Aorta (tissue), 5 donors: ENCODE results near the gene STRIP2. TPM values are rescaled to one million over a fixed set of nuclear protein-coding genes. Genes with fewer than 3 reads are reported as not detected.
A peak's percentile ranks its signal among the peaks of the same experiment; 100 is the strongest.

Source experiments
- ATAC-seq: fragments of 200-7000 bp; cut with Tn5 transposase; one replicate; pipeline ENCODE4 v1.9.1; 2022; ENCODE audit warnings: moderate library complexity; ENCODE audit not compliant: low FRiP score
- DNase-seq, 2 donors: peaks; one replicate each; pipeline ENCODE4 v3.0.0-alpha.2; 2020
- H3K27ac ChIP-seq, 2 donors: one replicate each; pipeline ENCODE4 v1.5.1; 2013; ENCODE audit warnings: low read length in 2 of 2, mild to moderate bottlenecking in 2 of 2, moderate library complexity in 2 of 2, control low read depth in 1 of 2, inconsistent platforms in 1 of 2, low read depth in 1 of 2
- H3K27me3 ChIP-seq, 2 donors: one replicate each; pipeline ENCODE4 v1.6.1; 2013; ENCODE audit warnings: control low read depth in 1 of 2, low read length in 1 of 2, mild to moderate bottlenecking in 1 of 2, moderate library complexity in 1 of 2; ENCODE audit not compliant: insufficient read depth in 2 of 2, control insufficient read depth in 1 of 2
- H3K36me3 ChIP-seq, 2 donors: one replicate each; pipeline ENCODE4 v1.6.1; 2013; ENCODE audit warnings: control low read depth in 1 of 2, low read length in 1 of 2, mild to moderate bottlenecking in 1 of 2; ENCODE audit not compliant: insufficient read depth in 2 of 2, control insufficient read depth in 1 of 2
- H3K4me1 ChIP-seq, 2 donors: one replicate each; pipeline ENCODE4 v1.6.1; 2013; ENCODE audit warnings: low read length in 2 of 2, control low read depth in 1 of 2, mild to moderate bottlenecking in 1 of 2, moderate library complexity in 1 of 2; ENCODE audit not compliant: insufficient read depth in 2 of 2, control insufficient read depth in 1 of 2
- H3K4me3 ChIP-seq, 2 donors: one replicate each; pipeline ENCODE4 v1.5.1; 2013; ENCODE audit warnings: low read length in 2 of 2, control low read depth in 1 of 2, mild to moderate bottlenecking in 1 of 2
- H3K9me3 ChIP-seq: one replicate; pipeline ENCODE4 v1.6.1; 2013; ENCODE audit warnings: mild to moderate bottlenecking, low read length; ENCODE audit not compliant: control insufficient read depth
- WGBS, 2 donors: extraction: QIAGEN DNeasy Blood & Tissue Kit; methylation state at CpG; one replicate each; pipeline ENCODE4 v1.1.7; 2013; 5-methylcytosine and 5-hydroxymethylcytosine counted together
- intact Hi-C, 2 donors: fragments of 100-400 bp; cut with DNase I; formaldehyde crosslinking; loops; one replicate each; pipeline versions ENCODE4 v1.14.2 to v1.15.0; 2022
- polyA plus RNA-seq, 2 donors: library from polyadenylated mRNA; stranded (reverse); fragments of 200-250 nt; gene quantifications; one replicate each; pipeline ENCODE4 v1.2.3, GENCODE V29; 2013
- total RNA-seq, 2 donors: library from RNA; stranded (reverse); fragmentation: NEBNext Ultra II Directional; extraction: Animal tissue kit (Norgen Biotek cat#: 25700); gene quantifications; one replicate each; pipeline ENCODE4 v1.2.1, GENCODE V29; 2021
- donor health status: healthy with polysubstance abuse.
- donor health status: Bipolar disorder and iron deficiency.
- donor health status: DM: no; HTN: no; CAD: no.
- donor health status: DM: no; HTN: no; CAD: no.
- donor health status: DM: yes; HTN: yes; CAD: no.

STRIP2 gene
- total and polyA plus RNA-seq, 4 donors: 0.10 to 1.3 (median 0.35) TPM

DNA sequence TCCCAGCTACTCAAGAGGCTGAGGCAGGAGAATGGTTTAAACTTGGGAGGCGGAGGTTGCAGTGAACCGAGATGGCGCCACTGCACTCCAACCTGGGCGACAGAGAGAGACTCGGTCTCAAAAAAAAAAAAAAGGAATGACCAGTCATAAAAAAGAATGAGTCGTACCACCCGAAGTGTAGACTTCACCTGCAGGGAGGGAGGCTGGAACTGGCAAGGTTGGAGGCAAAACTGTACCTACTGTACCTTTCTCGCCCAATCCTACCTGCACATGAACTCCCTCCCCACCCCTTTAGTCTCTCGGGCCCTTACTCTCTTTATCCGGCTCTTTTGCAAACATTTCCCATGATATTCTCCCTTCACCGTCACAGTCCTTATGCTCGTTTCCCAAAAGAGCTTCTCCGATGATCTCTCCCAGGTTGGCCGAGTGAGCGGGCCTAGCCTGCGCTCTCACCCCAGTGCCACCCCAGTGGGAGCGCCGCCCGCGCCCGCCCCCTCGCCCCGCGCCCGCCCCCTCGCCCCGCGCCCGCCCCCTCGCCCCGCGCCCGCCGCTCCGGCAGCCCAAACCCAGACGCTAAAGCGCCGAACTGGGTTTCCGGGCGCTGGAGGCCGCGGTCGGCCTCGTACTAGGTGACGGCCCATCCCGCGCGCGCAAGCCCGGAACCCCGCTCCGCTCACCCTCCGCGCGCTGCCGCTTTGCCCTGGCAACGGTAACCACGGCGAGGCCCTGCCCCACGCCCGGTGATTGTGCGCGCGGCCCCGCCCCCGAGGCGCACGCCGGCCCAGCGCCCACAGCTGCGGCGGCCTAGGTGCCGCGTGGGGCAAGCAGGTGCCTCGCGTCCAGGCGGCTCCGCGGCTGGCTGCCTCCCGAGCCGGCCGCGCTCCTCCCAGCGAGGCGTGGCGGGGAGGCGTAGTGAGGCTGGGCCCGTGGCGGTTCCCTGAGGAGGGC, 67.8 kb downstream of the STRIP2 start, which contains the start of gene SMKR1:
TSS of gene SMKR1 (plus strand) at position 772 of the 948 bp plus-strand sequence. CDS start 294 bp downstream, outside the sequence.
- Histone ChIP-seq H3K27ac (no peak within 1 kb of the TSS), H3K36me3 (no peaks in the 10 kb centered on the region), H3K27me3 (no peaks in the 10 kb centered on the region), H3K9me3 (no peaks in the 10 kb centered on the region), H3K4me1 (no peaks in the 10 kb centered on the region), H3K4me3 (peak within 1 kb of the TSS; percentile 7 to 44)
- intact Hi-C loops: no loop called here
- ATAC-seq (peak; percentile 85), DNase-seq (peak; percentile 85 to 87)
- 7 to 9% methylated on average over 46 to 89 of the region's 89 CpGs for WGBS, 2 donors

- Histone ChIP-seq H3K27me3 (no peaks in the 10 kb centered on the region), H3K9me3 (no peaks in the 10 kb centered on the region), H3K4me1 (no peaks in the 10 kb centered on the region), H3K36me3 (no peaks in the 10 kb centered on the region), H3K27ac (no peak overlapping the region), H3K4me3 (peak overlapping the region; percentile 7 to 44)
- intact Hi-C loops: no loop called here
- ATAC-seq (peak; percentile 40), DNase-seq (no peak)
- WGBS, 2 donors: 12 to 13% methylated on average over 54 to 58 of the region's 58 CpGs
These were observed 68.8 kb downstream of the STRIP2 start for GRCh38 chr7:129502708-129503685.

- no peaks in the 10 kb centered on the region for H3K36me3 ChIP-seq
- no peaks in the 10 kb centered on the region for H3K4me1 ChIP-seq
- WGBS, 2 donors: 94 to 97% methylated on average over 8 of the region's 8 CpGs
- no peak for DNase-seq
- intact Hi-C loops: no loop called here
- no peak for ATAC-seq
- H3K27ac ChIP-seq: no peak overlapping the region
- no peak overlapping the region for H3K4me3 ChIP-seq
- no peaks in the 10 kb centered on the region for H3K27me3 ChIP-seq
- no peaks in the 10 kb centered on the region for H3K9me3 ChIP-seq
These were observed 69.5 kb downstream of the STRIP2 start for GRCh38 chr7:129503725-129504124.

DNA sequence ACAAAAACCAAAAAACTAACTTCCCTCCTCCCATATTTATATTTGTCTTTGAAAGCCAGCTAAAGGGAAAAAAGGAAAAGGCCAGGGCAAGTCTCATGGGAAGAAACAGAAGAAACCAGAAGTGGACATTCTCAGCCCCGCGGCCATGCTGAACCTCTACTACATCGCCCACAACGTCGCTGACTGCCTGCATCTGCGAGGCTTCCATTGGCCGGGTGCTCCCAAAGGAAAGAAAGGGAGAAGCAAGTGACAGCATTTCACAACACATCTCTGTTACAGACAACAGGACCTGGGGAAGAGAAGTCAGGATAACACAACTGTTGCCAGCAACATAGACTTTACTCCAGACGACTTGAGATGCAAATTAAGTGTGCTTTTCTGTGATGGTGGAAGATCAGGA, 78.0 kb downstream of the STRIP2 start:
- H3K27ac ChIP-seq: no peak overlapping the region
- no peaks in the 10 kb centered on the region for H3K9me3 ChIP-seq
- H3K4me1 ChIP-seq: no peaks in the 10 kb centered on the region
- H3K4me3 ChIP-seq: no peak overlapping the region
- 54 to 56% methylated on average over 8 of the region's 8 CpGs for WGBS, 2 donors
- ATAC-seq (no peak), DNase-seq (no peak)
- H3K27me3 ChIP-seq: no peaks in the 10 kb centered on the region
- H3K36me3 ChIP-seq: no peaks in the 10 kb centered on the region
- intact Hi-C loops: no loop called here

GRCh38 chr7:129513546-129513945, 79.3 kb downstream of the STRIP2 start:
- ATAC-seq (no peak), DNase-seq (no peak)
- no peak overlapping the region for H3K4me3 ChIP-seq
- no peak overlapping the region for H3K27ac ChIP-seq
- no peaks in the 10 kb centered on the region for H3K4me1 ChIP-seq
- no peaks in the 10 kb centered on the region for H3K27me3 ChIP-seq
- H3K9me3 ChIP-seq: no peaks in the 10 kb centered on the region
- intact Hi-C loops: no loop called here
- 82 to 85% methylated on average over 10 of the region's 10 CpGs for WGBS, 2 donors
- H3K36me3 ChIP-seq: no peaks in the 10 kb centered on the region

DNA sequence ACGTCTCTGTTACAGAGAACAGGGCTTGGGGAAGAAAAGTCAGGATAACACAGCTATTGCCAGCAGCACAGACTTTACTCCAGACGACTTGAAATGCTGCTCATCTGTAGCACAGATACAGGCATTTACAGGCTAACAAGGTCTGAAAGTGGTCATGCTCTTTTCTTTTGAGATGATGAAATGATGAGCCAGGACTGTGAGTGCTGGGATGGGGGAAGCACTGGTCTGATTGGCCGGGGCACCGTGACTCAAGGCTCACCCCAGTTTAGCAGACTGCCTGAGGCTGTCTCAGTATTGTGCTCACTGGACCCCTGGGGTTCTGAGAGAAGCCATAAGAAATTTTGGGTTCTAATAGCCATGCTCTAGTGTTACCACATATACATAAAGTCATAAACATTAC, 80.5 kb downstream of the STRIP2 start:
- intact Hi-C loops: no loop called here
- Histone ChIP-seq H3K4me1 (no peaks in the 10 kb centered on the region), H3K27ac (no peak overlapping the region), H3K27me3 (no peaks in the 10 kb centered on the region), H3K4me3 (no peak overlapping the region), H3K9me3 (no peaks in the 10 kb centered on the region), H3K36me3 (no peaks in the 10 kb centered on the region)
- ATAC-seq: no peak
- 33 to 37% methylated on average over 4 of the region's 4 CpGs for WGBS, 2 donors
- no peak for DNase-seq

- no peak overlapping the region for H3K27ac ChIP-seq
- no peaks in the 10 kb centered on the region for H3K4me1 ChIP-seq
- intact Hi-C loops: no loop called here
- H3K36me3 ChIP-seq: no peaks in the 10 kb centered on the region
- no peaks in the 10 kb centered on the region for H3K9me3 ChIP-seq
- 57 to 70% methylated on average over 4 of the region's 4 CpGs for WGBS, 2 donors
- ATAC-seq (no peak), DNase-seq (no peak)
- H3K27me3 ChIP-seq: no peaks in the 10 kb centered on the region
- H3K4me3 ChIP-seq: no peak overlapping the region
These were observed 81.1 kb downstream of the STRIP2 start for GRCh38 chr7:129515381-129515780.

GRCh38 chr7:129517931-129518330, 83.7 kb downstream of the STRIP2 start:
- 75 to 80% methylated on average over 6 of the region's 6 CpGs for WGBS, 2 donors
- intact Hi-C loops: no loop called here
- no peaks in the 10 kb centered on the region for H3K9me3 ChIP-seq
- H3K36me3 ChIP-seq: no peaks in the 10 kb centered on the region
- no peak overlapping the region for H3K4me3 ChIP-seq
- no peak overlapping the region for H3K27ac ChIP-seq
- H3K27me3 ChIP-seq: no peaks in the 10 kb centered on the region
- DNase-seq: no peak
- no peak for ATAC-seq
- no peaks in the 10 kb centered on the region for H3K4me1 ChIP-seq
